ENCODE data around the gene STAC2.

- TF ChIP-seq CTCF (IDR thresholded peaks at IDR 0.05), result no peak
- no peak for TF ChIP-seq POLR2A (IDR thresholded peaks at IDR 0.05)
Measured at GRCh38 chr17:39175695-39176093, 50.1 kb downstream of the STAC2 start.

All from body of pancreas (tissue), 4 donors.